Suprapubic skin (tissue), 3 donors: ENCODE data around the gene PPP1R2B.

Experiments used
- CTCF ChIP-seq, 2 donors: fragments of 200-600 bp in 1 of 2; fragments of 450-650 bp in 1 of 2; sonication (generic) in 1 of 2; IDR thresholded peaks; one replicate each; pipeline ENCODE4 v1.5.1; 2016 to 2019; ENCODE audit warnings: antibody characterized with exemption in 2 of 2, mild to moderate bottlenecking in 1 of 2, moderate library complexity in 1 of 2
- POLR2AphosphoS5 ChIP-seq, 3 donors: sonication (generic); formaldehyde crosslinking; IDR thresholded peaks; one replicate each; pipeline ENCODE4 v1.6.1; 2017; ENCODE audit warnings: antibody characterized with exemption in 3 of 3

- TF ChIP-seq CTCF (IDR thresholded peaks at IDR 0.05) (no peak), POLR2AphosphoS5 (IDR thresholded peaks at IDR 0.05) (no peak)
These were observed 30.6 kb upstream of the PPP1R2B start for GRCh38 chr5:156819537-156819936.
